Neural cell (in vitro differentiated cells): ENCODE measurements around the gene DUSP19.
"Not testable (repeated sequence)": the region's sequence is repeated elsewhere in the genome, so short reads cannot be mapped to it uniquely, and the experiment has no call there.

Source experiments
- CTCF ChIP-seq: fragments of 450-650 bp; IDR thresholded peaks from 2 replicates; pipeline ENCODE4 v1.5.1; 2014; ENCODE audit warnings: antibody characterized with exemption, mild to moderate bottlenecking, moderate library complexity; ENCODE audit not compliant: poor library complexity, severe bottlenecking
- EP300 ChIP-seq: fragments of 450-650 bp; conservative IDR thresholded peaks from 2 replicates; pipeline ENCODE4 v1.6.1; 2014; ENCODE audit warnings: antibody characterized with exemption, mild to moderate bottlenecking, moderate library complexity; ENCODE audit not compliant: poor library complexity, severe bottlenecking
- EZH2 ChIP-seq: fragments of 200-600, 300-800 bp; shearing (Covaris generic), sonication (generic); IDR thresholded peaks from 2 replicates; pipeline ENCODE4 v1.6.1; 2014; ENCODE audit warnings: antibody characterized with exemption, low read length, borderline replicate concordance, mild to moderate bottlenecking; ENCODE audit not compliant: insufficient read depth, poor library complexity, severe bottlenecking
- MXI1 ChIP-seq: fragments of 450-650 bp; conservative IDR thresholded peaks from 2 replicates; pipeline ENCODE4 v1.6.1; 2014; ENCODE audit warnings: antibody characterized with exemption, mild to moderate bottlenecking; ENCODE audit not compliant: poor library complexity, severe bottlenecking
- POLR2AphosphoS5 ChIP-seq: IDR thresholded peaks from 2 replicates; pipeline ENCODE4 v1.6.1; 2012
- REST ChIP-seq: IDR thresholded peaks from 2 replicates; pipeline ENCODE4 v1.6.1; 2012; ENCODE audit warnings: borderline replicate concordance
- SMC3 ChIP-seq: fragments of 450-650 bp; conservative IDR thresholded peaks from 2 replicates; pipeline ENCODE4 v1.6.1; 2014; ENCODE audit warnings: antibody characterized with exemption, mild to moderate bottlenecking, moderate library complexity; ENCODE audit not compliant: poor library complexity
- TAF1 ChIP-seq: IDR thresholded peaks from 2 replicates; pipeline ENCODE4 v1.6.1; 2012; ENCODE audit warnings: low read depth

- TF ChIP-seq POLR2AphosphoS5, EP300, EZH2, CTCF, TAF1, MXI1, REST, SMC3: not testable (repeated sequence)
Observed at GRCh38 chr2:183047486-183048125, 30.9 kb upstream of the DUSP19 start.
